HFFc6 (cell line): ENCODE measurements around the gene FBXO22. TPM values are rescaled to one million over a fixed set of nuclear protein-coding genes. Genes with fewer than 3 reads are reported as not detected.
A peak's percentile ranks its signal among the peaks of the same experiment; 100 is the strongest.

ENCODE experiments used
- DNase-seq: peaks from one replicate; pipeline ENCODE4 v3.0.0-alpha.2; 2018
- H3K27ac Mint-ChIP-seq: 2 replicates; pipeline ENCODE4 v1.8.0; 2020; ENCODE audit warnings: mild to moderate bottlenecking, mixed read lengths
- H3K27me3 Mint-ChIP-seq: 2 replicates; pipeline ENCODE4 v1.8.0; 2021; ENCODE audit warnings: mild to moderate bottlenecking, moderate library complexity, mixed read lengths; ENCODE audit not compliant: insufficient read depth
- H3K36me3 Mint-ChIP-seq: 2 replicates; pipeline ENCODE4 v1.8.0; 2021; ENCODE audit warnings: low read depth, mixed read lengths
- H3K4me1 Mint-ChIP-seq: 2 replicates; pipeline ENCODE4 v1.8.0; 2020; ENCODE audit warnings: low read depth, mixed read lengths
- H3K4me3 Mint-ChIP-seq: 2 replicates; pipeline ENCODE4 v1.8.0; 2020; ENCODE audit warnings: mild to moderate bottlenecking, moderate library complexity, mixed read lengths
- H3K9me3 Mint-ChIP-seq: 2 replicates; pipeline ENCODE4 v1.8.0; 2020; ENCODE audit warnings: mild to moderate bottlenecking, mixed read lengths
- CTCF ChIP-seq: fragments of 200-600 bp; sonication (generic); IDR thresholded peaks from 2 replicates; pipeline ENCODE4 v1.5.0; 2021; ENCODE audit warnings: antibody characterized with exemption, mild to moderate bottlenecking
- total RNA-seq, 6 experiments: library from RNA; stranded (reverse); fragmentation: NEBNext Ultra II Directional; extraction: Animal tissue kit (Norgen Biotek cat#: 25700); gene quantifications; 2 replicates in 1 of 6; 3 replicates in 5 of 6; pipeline ENCODE4 v1.2.3, GENCODE V29; 2021

FBXO22 gene
- total RNA-seq, 6 experiments from 2014 or later, result 48.1 to 51.3 (median 49.4) TPM

DNA sequence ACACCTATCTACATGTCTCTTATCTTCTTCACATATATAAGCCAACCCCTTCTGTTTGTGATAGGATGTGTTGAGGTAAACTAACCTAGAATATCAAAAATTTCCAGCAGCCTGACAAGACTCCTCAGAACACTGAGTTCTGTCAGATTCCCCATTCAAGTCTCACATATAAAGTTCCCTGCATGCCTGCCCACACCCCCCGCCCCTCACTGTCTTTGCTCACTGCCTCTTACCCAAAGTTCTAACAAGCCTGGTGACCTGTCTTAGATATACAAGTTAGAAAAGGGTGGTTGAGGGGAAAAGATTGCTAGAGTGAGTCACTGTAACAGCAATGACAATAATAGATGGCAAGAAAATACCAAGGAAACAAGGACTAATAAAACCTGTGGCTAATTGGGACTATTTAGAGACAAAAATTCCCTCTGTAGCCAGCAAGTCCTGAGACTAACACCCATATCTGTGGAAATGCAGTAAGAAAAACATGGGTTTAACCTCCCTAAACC is 40.1 kb downstream of the FBXO22 start:
- no peak for TF ChIP-seq CTCF
- H3K9me3 Mint-ChIP-seq, result no peaks in the 10 kb centered on the region
- H3K4me3 Mint-ChIP-seq, result no peak overlapping the region
- H3K36me3 Mint-ChIP-seq, result peaks cover 14% of the 10 kb centered on the region
- peaks cover 43% of the 10 kb centered on the region for H3K4me1 Mint-ChIP-seq
- H3K27ac Mint-ChIP-seq, result no peak overlapping the region
- H3K27me3 Mint-ChIP-seq, result no peaks in the 10 kb centered on the region; the same call in 1 of the 2 replicates
- peak; percentile 26 for DNase-seq

DNA sequence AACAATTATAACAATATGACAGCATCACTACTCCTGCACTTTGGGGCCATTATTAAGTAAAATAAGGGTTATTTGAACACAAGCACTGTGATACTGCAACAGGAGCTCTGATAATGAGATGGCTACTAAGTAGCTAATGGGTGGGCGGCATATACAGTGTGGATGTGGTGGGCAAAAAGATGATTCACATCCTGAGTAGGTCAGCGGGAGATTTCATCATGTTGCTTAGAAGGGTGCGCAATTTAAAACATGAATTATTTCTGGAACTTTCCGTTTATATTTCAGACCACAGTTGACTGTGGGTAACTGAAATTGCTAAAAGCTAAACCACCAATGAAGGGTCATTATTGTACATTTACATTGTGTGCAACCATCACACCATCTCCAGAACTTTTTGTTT is 42.3 kb downstream of the FBXO22 start:
- DNase-seq, result peak; percentile 14
- no peak for TF ChIP-seq CTCF
- H3K4me1 Mint-ChIP-seq, result peaks cover 43% of the 10 kb centered on the region
- H3K27me3 Mint-ChIP-seq, result no peaks in the 10 kb centered on the region; the same call in 1 of the 2 replicates
- H3K36me3 Mint-ChIP-seq, result no peaks in the 10 kb centered on the region
- H3K4me3 Mint-ChIP-seq, result no peak overlapping the region
- H3K27ac Mint-ChIP-seq, result no peak overlapping the region
- H3K9me3 Mint-ChIP-seq, result no peaks in the 10 kb centered on the region

DNA sequence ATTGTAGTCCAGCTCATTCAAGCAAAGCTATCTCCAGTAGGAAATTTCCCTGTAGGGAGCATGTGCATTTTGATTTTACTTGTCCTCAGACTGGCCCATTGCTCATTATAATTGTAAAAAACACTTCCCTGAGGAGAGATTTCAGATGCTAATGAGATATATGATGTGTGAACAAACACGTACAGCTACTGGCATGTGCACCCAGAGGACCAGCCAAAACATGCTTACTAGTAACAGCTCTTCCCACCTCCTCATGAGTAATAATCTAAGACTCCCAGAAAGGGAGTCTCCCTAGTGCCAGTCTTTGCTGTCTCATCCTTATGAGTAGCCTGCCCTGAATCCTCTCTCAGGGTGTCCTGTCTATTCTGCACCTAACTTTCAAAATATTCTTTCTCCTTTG is 43.4 kb downstream of the FBXO22 start:
- peak; percentile 85 for DNase-seq
- no peaks in the 10 kb centered on the region for H3K9me3 Mint-ChIP-seq
- no peak for TF ChIP-seq CTCF
- no peak overlapping the region for H3K4me3 Mint-ChIP-seq
- no peak overlapping the region; the same call in 1 of the 2 replicates for H3K27ac Mint-ChIP-seq
- no peaks in the 10 kb centered on the region for H3K36me3 Mint-ChIP-seq
- H3K4me1 Mint-ChIP-seq, result peaks cover 43% of the 10 kb centered on the region
- H3K27me3 Mint-ChIP-seq, result peaks cover 2% of the 10 kb centered on the region

DNA sequence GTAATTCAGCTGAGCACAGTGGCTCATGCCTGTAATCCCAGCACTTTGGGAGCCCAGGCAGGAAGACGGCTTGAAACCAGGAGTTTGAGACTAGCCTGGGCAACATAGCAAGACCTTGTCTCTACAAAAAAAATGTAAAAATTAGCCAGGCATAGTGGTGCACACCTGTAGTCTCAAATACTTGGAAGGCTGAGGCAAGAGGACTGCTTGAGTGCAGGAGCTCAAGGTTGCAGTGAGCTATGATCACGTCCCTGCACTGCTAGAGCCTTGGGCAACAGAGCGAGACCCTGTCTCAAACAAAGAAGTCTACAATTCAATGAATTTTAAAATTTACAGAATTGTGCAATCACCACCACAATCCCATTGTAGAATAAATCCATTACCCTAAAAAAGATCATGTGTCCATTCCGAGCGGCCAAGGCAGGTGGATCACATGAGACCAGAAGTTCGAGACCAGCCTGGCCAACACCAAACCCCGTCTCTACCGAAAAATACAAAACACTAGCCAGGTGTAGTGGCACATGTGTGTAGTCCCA is 45.2 kb downstream of the FBXO22 start:
- H3K4me3 Mint-ChIP-seq, result no peak overlapping the region
- no peak for DNase-seq
- peaks cover 2% of the 10 kb centered on the region for H3K27me3 Mint-ChIP-seq
- H3K4me1 Mint-ChIP-seq, result peaks cover 31% of the 10 kb centered on the region
- H3K27ac Mint-ChIP-seq, result no peak overlapping the region
- no peak for TF ChIP-seq CTCF
- no peaks in the 10 kb centered on the region for H3K36me3 Mint-ChIP-seq
- H3K9me3 Mint-ChIP-seq, result no peaks in the 10 kb centered on the region

DNA sequence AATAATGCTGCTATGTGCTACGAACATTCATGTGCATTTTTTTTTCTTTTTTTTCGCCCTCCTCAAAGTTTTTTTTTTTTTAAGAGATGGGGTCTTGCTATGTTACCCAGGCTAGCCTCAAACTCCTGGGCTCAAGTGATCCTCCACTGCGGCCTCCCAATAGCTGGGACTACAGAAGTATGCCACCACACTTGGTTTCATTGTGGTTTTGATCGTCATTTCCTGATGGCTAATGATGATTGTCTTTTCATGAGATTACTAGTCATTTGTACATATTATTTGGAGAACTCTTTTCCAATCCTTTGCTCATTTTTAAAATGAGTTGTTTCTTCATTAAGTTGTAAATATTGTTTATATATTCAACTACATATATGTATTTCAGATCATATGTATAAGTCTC is 48.8 kb downstream of the FBXO22 start:
- H3K36me3 Mint-ChIP-seq, result no peaks in the 10 kb centered on the region
- H3K27ac Mint-ChIP-seq, result no peak overlapping the region
- no peaks in the 10 kb centered on the region for H3K9me3 Mint-ChIP-seq

More for the DNA sequence above, 48.8 kb downstream of the FBXO22 start:
- Mint-ChIP-seq H3K4me3 (no peak overlapping the region), H3K4me1 (peaks cover 5% of the 10 kb centered on the region), H3K27me3 (peaks cover 8% of the 10 kb centered on the region)
- no peak for DNase-seq
- TF ChIP-seq CTCF, result no peak
